GM18502 (cell line): ENCODE results near the gene DRD1.
"Not testable (repeated sequence)": the region's sequence is repeated elsewhere in the genome, so short reads cannot be mapped to it uniquely, and the experiment has no call there.

Experiments used
- ATAC-seq: cut with Tn5 transposase; IDR thresholded peaks from one replicate; pipeline ENCODE4 v1.9.1; 2021; ENCODE audit warnings: mild to moderate bottlenecking; ENCODE audit not compliant: unreplicated experiment, poor library complexity

Gene DRD1

DNA sequence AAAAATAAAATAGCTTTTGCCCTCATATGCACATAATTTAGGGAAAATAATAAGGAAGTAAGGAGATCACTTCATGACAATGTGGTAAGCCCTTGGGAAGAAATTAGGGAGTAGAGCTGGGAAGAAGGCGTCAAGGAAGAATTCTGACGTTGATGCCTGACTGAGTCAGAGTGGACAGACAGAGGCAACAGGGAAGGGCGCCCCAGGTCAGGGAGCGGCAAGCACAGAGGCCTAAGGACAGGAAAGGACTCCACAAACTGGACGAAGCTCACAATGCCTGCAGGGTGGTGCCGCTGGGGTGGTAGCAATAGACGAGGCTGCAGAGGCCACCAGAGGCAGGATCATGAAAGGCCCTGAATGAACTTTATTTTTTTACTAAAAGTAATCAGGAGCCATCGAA, 7.6 kb downstream of the DRD1 start:
- no peak for ATAC-seq

- ATAC-seq, result no peak
Observed at GRCh38 chr5:175434800-175435199, 9.2 kb downstream of the DRD1 start.

DNA sequence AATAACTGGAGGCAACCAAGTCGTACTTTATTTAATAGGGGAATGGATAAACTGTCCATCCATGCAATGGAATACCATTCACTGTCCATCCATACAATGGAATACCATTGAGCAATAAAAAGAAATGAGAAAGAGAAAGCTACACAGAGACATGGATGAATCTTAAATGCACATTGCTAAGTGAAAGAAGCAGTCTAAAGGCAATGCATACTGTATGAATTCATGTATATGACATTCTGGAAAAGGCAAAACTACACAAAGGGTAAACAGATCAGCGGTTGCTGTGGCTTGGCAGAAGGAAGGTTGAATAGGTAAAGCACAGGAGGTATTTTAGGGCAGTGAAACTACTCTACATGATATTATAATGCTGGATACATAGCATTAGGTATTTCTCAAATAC, 16.2 kb downstream of the DRD1 start:
- no peak for ATAC-seq

GRCh38 chr5:175424594-175424993, 19.4 kb downstream of the DRD1 start:
- not testable (repeated sequence) for ATAC-seq

- no peak for ATAC-seq
Observed at GRCh38 chr5:175422058-175422457, 21.9 kb downstream of the DRD1 start.

- no peak for ATAC-seq
Observed at GRCh38 chr5:175420383-175420782, 23.6 kb downstream of the DRD1 start.

GRCh38 chr5:175418251-175418650, 25.7 kb downstream of the DRD1 start:
- ATAC-seq, result no peak

GRCh38 chr5:175417384-175417783, 26.6 kb downstream of the DRD1 start:
- ATAC-seq, result no peak

DNA sequence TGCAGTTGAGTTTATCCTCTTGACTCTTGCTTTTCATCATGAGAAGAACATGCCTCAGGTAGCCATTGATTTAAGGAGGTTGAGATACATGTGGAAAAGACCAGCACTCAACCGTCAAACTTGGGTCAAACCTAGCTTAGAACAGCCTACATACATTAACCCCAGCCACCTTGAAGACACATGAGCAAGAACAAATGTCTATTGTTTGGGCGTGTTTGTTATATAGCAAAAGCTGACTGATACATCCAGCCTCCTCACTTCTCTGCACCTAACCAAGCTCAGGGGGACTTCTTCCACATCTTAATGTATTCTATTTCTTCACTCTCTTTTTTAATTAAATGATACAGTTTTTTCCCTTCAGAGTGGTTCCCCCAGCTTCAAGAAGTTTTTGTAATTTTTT, 28.7 kb downstream of the DRD1 start:
- no peak for ATAC-seq

DNA sequence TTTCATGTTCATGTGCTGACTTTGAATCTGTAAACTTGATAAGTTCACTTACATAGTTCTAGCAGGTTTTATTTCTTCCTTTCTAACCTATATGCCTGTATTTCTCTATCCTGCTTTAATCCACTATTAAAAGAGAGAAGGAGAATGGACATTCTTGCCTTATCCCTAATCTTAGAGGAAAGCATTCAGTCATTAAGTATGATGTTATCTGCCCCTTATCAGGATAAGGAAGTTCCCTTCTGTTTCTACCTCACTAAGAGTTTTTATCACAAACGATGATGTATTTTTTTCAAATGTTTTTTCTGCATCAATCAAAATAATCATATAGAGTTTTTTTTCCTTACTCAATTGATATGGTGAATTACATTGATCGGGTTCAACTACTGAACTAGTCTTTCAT, 33.1 kb downstream of the DRD1 start:
- no peak for ATAC-seq

GRCh38 chr5:175406300-175406699, 37.7 kb downstream of the DRD1 start:
- ATAC-seq, result no peak

DNA sequence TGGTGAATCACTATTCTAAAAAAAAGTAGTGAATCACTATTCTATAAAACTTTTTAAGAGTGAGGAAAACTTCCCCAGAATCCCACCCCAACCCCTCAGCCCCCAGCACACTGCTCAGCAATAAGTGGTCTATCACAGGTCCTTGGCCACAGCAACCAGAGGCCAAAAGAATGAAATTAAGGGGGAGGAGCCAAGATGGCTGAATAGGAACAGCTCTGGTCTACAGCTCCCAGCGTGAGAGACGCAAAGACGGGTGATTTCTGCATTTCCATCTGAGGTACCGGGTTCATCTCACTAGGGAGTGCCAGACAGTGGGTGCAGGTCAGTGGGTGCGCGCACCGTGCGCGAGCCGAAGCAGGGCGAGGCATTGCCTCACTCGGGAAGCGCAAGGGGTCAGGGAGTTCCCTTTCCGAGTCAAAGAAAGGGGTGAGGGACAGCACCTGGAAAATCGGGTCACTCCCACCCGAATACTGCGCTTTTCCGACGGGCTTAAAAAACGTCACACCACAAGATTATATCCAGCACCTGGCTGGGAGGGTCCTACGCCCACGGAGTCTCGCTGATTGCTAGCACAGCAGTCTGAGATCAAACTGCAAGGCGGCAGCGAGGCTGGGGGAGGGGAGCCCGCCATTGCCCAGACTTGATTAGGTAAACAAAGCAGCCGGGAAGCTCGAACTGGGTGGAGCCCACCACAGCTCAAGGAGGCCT, 46.2 kb downstream of the DRD1 start:
- not testable (repeated sequence) for ATAC-seq

- ATAC-seq, result not testable (repeated sequence)
Observed at GRCh38 chr5:175395430-175395829, 48.6 kb downstream of the DRD1 start.

DNA sequence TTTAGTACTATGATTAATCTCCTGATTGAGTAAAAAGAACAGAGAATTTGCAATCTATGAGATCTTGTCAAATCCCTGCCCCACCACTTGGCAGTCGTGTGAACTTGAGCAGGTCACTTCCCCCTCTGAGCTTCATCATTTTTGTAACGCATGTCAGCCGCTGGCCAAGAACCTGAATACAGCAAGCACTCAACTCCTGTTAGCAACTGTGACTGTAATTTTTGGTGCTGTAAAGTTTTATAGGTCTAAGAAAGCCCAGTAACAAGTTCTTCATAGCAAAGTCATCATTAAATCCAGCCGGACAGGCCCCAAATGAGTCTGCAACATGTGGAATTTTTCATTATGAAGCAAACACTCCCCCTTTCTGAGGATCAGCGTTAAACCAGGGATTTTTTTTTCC, 49.4 kb downstream of the DRD1 start:
- ATAC-seq, result no peak

GRCh38 chr5:175393897-175394296, 50.1 kb downstream of the DRD1 start:
- no peak for ATAC-seq

DNA sequence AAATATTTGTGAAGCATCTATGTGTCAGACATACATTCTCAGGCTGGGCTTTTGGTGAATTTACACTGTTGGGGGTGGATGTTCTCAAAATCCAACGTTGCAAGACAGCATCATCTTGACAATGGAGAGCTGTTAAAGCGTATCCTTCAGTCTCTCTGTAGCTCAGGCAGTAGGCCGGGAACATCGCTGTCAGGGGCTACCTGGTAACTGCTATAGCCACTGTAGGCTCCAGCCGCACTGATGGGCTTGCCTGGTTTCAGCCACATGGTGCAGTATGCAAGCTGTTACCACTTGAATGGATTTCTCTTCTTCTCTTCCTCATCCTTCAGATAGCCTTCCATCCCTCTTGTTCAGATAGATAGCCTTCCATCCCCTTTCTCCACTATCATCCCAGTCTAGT, 51.7 kb downstream of the DRD1 start:
- ATAC-seq, result no peak

- no peak for ATAC-seq
Observed at GRCh38 chr5:175390352-175391083, 53.5 kb downstream of the DRD1 start.
